Kidney glomerular epithelial cell (primary cell): ENCODE measurements around the gene GARS1.

Source experiments
- DNase-seq: peaks from one replicate; lab custom pipeline; 2025; lab: John Stamatoyannopoulos, UW

Gene GARS1

DNA sequence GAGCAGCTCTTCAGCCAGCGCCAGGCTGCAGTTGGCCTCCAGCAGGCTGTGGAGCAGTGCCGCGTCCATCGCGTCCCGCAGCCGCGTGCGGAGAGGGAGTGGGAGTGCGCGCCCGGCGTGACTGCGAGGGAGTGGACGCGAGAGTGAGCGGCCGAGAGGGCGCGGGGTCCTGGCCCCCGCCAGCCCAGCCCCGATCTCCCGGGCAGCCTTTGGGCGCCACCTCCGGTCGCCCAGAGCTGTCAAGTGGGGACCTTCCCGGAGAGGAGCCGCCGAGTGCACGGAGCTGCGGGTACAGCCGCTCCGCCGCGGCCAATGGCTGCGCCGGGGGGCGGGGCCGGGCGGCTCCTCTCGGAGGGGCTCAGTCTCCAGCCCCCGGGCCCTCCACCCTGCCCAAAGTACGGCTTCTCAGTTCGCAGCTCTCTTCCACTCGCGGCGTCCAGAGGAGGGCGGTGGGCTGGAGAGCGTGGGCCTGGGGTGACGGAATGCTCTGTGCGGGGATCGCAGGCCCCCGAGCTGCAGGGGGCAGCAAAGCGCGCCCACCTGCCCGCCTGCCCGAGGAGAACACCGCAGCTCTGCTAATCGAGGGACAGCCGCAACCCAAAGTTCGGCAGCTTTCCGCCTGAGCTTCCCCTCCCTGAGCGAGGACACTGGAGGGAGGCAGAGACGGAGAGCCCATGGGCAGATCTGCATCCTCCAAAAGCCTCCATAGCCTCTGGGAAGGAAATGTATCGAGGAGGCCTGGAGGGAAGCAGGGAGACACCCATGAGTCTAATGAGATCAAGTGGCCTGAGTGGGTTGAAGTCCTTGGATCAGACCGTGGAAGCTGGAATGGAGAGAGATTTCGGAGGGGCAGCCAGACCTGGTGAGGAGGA is 87.8 kb downstream of the GARS1 start, which contains the start of gene CRHR2:
CRHR2 (minus strand) TSS at position 245 of the 872 bp plus-strand sequence; CDS start at position 69, 176 bp downstream.
- no peak for DNase-seq

DNA sequence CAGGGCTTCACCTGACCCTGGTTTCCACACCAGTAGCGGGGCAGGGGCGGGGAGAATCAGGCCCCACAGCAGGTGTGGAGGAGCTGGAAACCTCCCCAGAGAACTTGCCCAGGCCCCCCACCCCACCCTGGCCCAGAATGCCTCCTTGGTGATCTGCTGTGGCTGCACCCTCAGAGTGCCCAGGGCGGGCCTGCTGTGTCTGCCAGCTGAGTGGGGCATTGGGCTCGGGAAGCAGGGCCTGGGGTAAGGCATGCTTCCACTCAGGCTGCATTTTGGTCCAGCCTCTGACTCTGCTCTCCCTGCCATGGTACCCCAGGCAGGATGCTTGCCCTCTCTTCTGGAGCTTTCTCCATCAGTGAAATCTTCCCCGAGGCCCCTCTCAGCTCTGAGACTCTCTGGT is 88.6 kb downstream of the GARS1 start:
- no peak for DNase-seq
